ENCODE results near the gene ABHD1. TPM values are rescaled to one million over a fixed set of nuclear protein-coding genes. Genes with fewer than 3 reads are reported as not detected.

The ABHD1 gene
- total and polyA plus RNA-seq, 8 donors = 0.69 to 1.3 (median 1.0) TPM; not detected in 2

DNA sequence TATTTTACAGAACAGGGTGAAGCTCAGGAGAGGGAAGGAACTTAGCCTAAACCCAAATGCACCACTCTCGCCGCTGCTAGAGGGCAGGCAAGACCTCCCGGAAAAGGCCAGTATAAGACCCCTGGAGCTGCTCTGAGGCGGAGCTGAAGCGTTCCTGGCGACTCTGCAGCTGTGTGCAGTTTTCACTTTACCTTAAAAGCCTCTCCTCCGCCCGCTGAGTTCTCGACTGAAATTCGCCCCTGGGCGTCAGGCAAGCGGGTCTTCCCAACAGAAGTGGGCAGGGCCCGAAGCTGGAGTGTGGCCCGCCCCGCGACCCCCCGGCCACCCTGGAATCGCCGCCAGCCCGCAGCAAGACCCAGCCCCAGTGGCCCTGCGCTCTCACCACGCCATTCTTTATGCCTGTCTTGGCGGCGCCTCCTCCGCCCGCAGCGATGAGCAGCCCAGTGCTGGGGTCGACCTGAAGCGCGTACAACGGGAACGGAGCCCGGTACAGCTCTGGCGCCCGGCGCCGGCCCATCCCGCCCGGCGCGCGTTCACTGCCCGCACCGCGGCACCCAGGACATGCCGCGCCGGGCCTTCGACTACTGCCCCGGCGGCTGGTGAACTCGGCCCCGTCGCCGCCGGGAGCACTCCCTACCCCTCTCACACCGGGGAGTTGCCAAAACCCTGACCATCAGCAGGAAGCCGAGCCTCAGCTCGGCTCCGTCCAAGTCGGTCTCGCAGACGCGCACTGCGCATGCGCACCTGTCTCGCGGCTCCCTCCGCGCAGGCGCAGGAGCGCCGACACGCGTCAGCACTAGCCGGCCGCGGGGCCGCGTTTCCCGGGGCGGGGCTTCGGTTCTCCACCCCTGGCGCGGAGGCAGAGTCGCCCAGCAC, 10.5 kb downstream of the ABHD1 start, which contains the start of gene PREB:
PREB (minus strand) TSS at position 732 of the 876 bp plus-strand sequence; CDS start at position 517, 215 bp downstream.
- Histone ChIP-seq H3K36me3 (peaks cover 0 to 35% of the 10 kb centered on the region in 2 donors), H3K27me3 (no peaks in the 10 kb centered on the region), H3K9me3 (no peaks in the 10 kb centered on the region), H3K4me1 (peaks cover 9 to 16% of the 10 kb centered on the region in 2 donors), H3K27ac (peak within 1 kb of the TSS; percentile 82 to 90), H3K4me3 (peak within 1 kb of the TSS; percentile 98 to 100)
- no peak for TF ChIP-seq CTCF (IDR thresholded peaks at IDR 0.05)
- ATAC-seq (peak; percentile 97), DNase-seq (peak; percentile 94 to 100 (median 98))
- intact Hi-C loops (cut with DNase I) = no loop called here

DNA sequence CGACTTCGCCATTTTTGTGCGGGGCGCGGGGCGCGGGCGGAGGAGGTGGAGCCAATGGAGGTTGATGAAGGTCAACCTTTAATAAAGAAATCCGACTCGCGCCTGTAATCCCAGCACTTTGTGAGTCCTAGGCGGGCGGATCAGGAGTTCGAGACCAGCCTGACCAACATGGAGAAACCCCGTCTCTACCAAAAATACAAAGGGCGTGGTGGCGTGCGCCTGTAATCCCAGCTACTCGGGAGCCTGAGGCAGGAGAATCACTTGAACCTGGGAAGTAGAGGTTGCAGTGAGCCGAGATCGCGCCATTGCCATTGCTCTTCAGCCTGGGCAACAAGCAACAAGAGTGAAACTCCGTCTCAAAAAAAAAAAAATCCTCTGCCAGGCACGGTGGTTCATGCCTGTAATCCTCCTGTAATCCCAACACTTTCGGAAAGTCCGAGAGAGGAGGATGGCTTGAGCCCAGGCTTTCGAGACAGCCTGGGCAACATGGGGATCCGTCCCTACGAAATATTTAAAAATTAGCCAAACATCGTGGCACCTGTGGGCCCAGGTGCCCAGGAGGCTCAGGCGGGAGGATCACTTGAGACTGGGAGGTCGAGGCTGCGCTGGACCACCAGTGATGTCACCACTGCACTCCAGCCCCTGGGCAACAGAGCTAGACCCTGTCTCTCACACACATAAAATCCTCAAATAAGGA, 11.3 kb downstream of the ABHD1 start:
- no peak for TF ChIP-seq CTCF (IDR thresholded peaks at IDR 0.05)
- H3K27me3 ChIP-seq = no peaks in the 10 kb centered on the region
- DNase-seq (no peak), ATAC-seq (no peak)
- peak overlapping the region; percentile 98 to 100 for H3K4me3 ChIP-seq
- no peaks in the 10 kb centered on the region for H3K9me3 ChIP-seq
- intact Hi-C loops (cut with DNase I) = no loop called here
- peaks cover 9 to 16% of the 10 kb centered on the region in 2 donors for H3K4me1 ChIP-seq
- peaks cover 0 to 28% of the 10 kb centered on the region in 2 donors for H3K36me3 ChIP-seq
- H3K27ac ChIP-seq = peak overlapping the region; percentile 82 to 90

- ATAC-seq (no peak), DNase-seq (no peak)
- Histone ChIP-seq H3K27ac (no peak overlapping the region), H3K27me3 (no peaks in the 10 kb centered on the region), H3K4me1 (peaks cover 9 to 16% of the 10 kb centered on the region in 2 donors), H3K4me3 (no peak overlapping the region), H3K9me3 (no peaks in the 10 kb centered on the region), H3K36me3 (peaks cover 0 to 22% of the 10 kb centered on the region in 2 donors)
- no peak for TF ChIP-seq CTCF (IDR thresholded peaks at IDR 0.05)
- intact Hi-C loops (cut with DNase I) = no loop called here
Observed at GRCh38 chr2:27135478-27135955, 11.9 kb downstream of the ABHD1 start.

DNA sequence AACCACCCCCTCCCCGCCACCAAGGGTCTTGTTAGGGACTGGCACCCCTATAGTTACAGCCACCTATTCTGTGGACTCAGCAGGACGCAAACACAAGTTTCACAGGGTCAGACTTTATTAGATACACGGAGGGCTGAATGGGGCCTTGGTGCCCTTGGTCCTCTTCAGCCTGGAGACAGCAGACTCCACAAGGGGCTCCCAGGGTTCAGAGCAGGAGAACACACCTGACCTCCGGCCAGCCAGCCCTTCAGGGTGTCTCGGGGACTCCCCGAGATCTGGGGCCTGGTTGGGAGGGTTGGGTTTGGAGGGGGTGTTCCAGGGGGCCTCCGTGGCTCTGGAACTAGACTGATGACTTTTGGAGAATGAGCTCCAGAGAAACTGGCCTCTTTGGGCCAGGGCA, 13.1 kb downstream of the ABHD1 start:
- no peak for ATAC-seq
- peaks cover 9 to 16% of the 10 kb centered on the region in 2 donors for H3K4me1 ChIP-seq
- H3K9me3 ChIP-seq = no peaks in the 10 kb centered on the region
- H3K27ac ChIP-seq = no peak overlapping the region
- intact Hi-C loops (cut with DNase I) = no loop called here
- H3K4me3 ChIP-seq = no peak overlapping the region
- H3K27me3 ChIP-seq = peaks cover 0 to 5% of the 10 kb centered on the region in 2 donors
- H3K36me3 ChIP-seq = peaks cover 0 to 10% of the 10 kb centered on the region in 2 donors
- TF ChIP-seq CTCF (IDR thresholded peaks at IDR 0.05) = no peak
- DNase-seq = no peak
